Endothelial cell of umbilical vein (primary cell): Measurements from ENCODE around the gene OTOGL. TPM values are rescaled to one million over a fixed set of nuclear protein-coding genes. Genes with fewer than 3 reads are reported as not detected.

Experiments
- BruUV-seq: library from RNA; stranded (reverse); fragments of 400-500 nt; replicated peaks from 2 replicates; lab custom pipeline; 2021; lab: Mats Ljungman, UMichigan
- CTCF ChIA-PET: fragments of 300-600, 350-600 bp; sonication (Branson Sonifier 250); formaldehyde crosslinking; loops from one replicate; lab custom pipeline; 2021; ENCODE audit warnings: antibody characterized with exemption, inconsistent platforms; lab: Charles Lee
- POLR2A ChIA-PET: fragments of 300-600, 350-600 bp; sonication (Branson Sonifier 250); formaldehyde crosslinking; loops from one replicate; lab custom pipeline; 2021; ENCODE audit warnings: antibody characterized with exemption, inconsistent platforms; lab: Charles Lee
- DNase-seq: peaks from one replicate; pipeline ENCODE4 v3.0.0-alpha.2; 2011; ENCODE audit warnings: low read depth, low spot score
- FAIRE-seq: peaks from 2 replicates; lab custom pipeline; 2011; peaks lifted over from hg19 to GRCh38; lab: Jason Lieb, UNC
- H2AFZ ChIP-seq: 2 replicates; pipeline ENCODE4 v1.6.0; 2012; ENCODE audit warnings: low read depth, low read length, control low read depth, inconsistent platforms
- H3K27ac ChIP-seq: 2 replicates; pipeline ENCODE4 v1.5.1; 2011; ENCODE audit warnings: low read depth, mild to moderate bottlenecking, control low read depth, low read length, moderate library complexity; ENCODE audit not compliant: insufficient read depth
- H3K27me3 ChIP-seq, 2 experiments: 2 replicates each; pipeline versions ENCODE4 v1.6.0 to v1.6.1; 2011; ENCODE audit warnings: low read length in 2 of 2, mixed read lengths in 1 of 2; ENCODE audit not compliant: control insufficient read depth in 2 of 2, insufficient read depth in 2 of 2
- H3K36me3 ChIP-seq, 2 experiments: 2 replicates in 1 of 2; 3 replicates in 1 of 2; pipeline ENCODE4 v1.5.1; 2011; ENCODE audit warnings: low read length in 2 of 2, mild to moderate bottlenecking in 1 of 2, moderate library complexity in 1 of 2; ENCODE audit not compliant: control insufficient read depth in 2 of 2, insufficient read depth in 2 of 2; ENCODE audit errors: extremely low read depth in 1 of 2
- H3K4me1 ChIP-seq: 3 replicates; pipeline ENCODE4 v1.5.1; 2011; ENCODE audit warnings: mild to moderate bottlenecking, low read length; ENCODE audit not compliant: control insufficient read depth, insufficient read depth; ENCODE audit errors: extremely low read depth
- H3K4me2 ChIP-seq: 2 replicates; pipeline ENCODE4 v1.6.1; 2011; ENCODE audit warnings: low read length, control low read depth, mixed read lengths; ENCODE audit not compliant: insufficient read depth
- H3K4me3 ChIP-seq, 3 experiments: fragments of 200-600 bp in 1 of 3; sonication (generic), shearing (Covaris generic) in 1 of 3; replicated peaks in 1 of 3; 2 replicates each; pipeline ENCODE4 v1.5.1; 2011 to 2016; ENCODE audit warnings: control low read depth in 3 of 3, low read length in 3 of 3, mild to moderate bottlenecking in 2 of 3, inconsistent platforms in 1 of 3, low read depth in 1 of 3, moderate library complexity in 1 of 3; ENCODE audit not compliant: insufficient read depth in 1 of 3
- H3K79me2 ChIP-seq: 2 replicates; pipeline ENCODE4 v1.6.0; 2012; ENCODE audit warnings: low read length, inconsistent platforms; ENCODE audit not compliant: control insufficient read depth, insufficient read depth
- H3K9ac ChIP-seq: replicated peaks from 2 replicates; pipeline ENCODE3; 2011; ENCODE audit warnings: low read length, control low read depth; ENCODE audit not compliant: insufficient read depth; ENCODE audit errors: extremely low read depth
- H3K9me1 ChIP-seq: replicated peaks from 3 replicates; pipeline ENCODE4 v1.6.0; 2011; ENCODE audit warnings: mild to moderate bottlenecking, low read length; ENCODE audit not compliant: control insufficient read depth, insufficient read depth; ENCODE audit errors: extremely low read depth
- H3K9me3 ChIP-seq: replicated peaks from 2 replicates; pipeline ENCODE4 v1.5.1; 2012; ENCODE audit warnings: low read length, inconsistent platforms; ENCODE audit not compliant: control insufficient read depth, insufficient read depth
- H4K20me1 ChIP-seq: replicated peaks from 2 replicates; pipeline ENCODE3; 2011; ENCODE audit warnings: mild to moderate bottlenecking, low read length; ENCODE audit not compliant: control insufficient read depth, insufficient read depth; ENCODE audit errors: extremely low read depth
- EZH2 ChIP-seq: IDR thresholded peaks from 2 replicates; pipeline ENCODE4 v1.6.1; 2012; ENCODE audit warnings: borderline replicate concordance, low read depth, mild to moderate bottlenecking, moderate library complexity, low read length, inconsistent platforms; ENCODE audit not compliant: severe bottlenecking
- FOS ChIP-seq: IDR thresholded peaks from 2 replicates; pipeline ENCODE4 v1.6.1; 2011; ENCODE audit warnings: mild to moderate bottlenecking, low read length, moderate library complexity, borderline replicate concordance; ENCODE audit not compliant: insufficient read depth
- GATA2 ChIP-seq: IDR thresholded peaks from 2 replicates; pipeline ENCODE4 v1.7.0; 2011; ENCODE audit warnings: low read depth, mild to moderate bottlenecking, moderate library complexity, mixed read lengths, low read length; ENCODE audit not compliant: insufficient read length, insufficient read depth
- JUN ChIP-seq: IDR thresholded peaks from 2 replicates; pipeline ENCODE4 v1.6.1; 2011; ENCODE audit warnings: borderline replicate concordance, low read depth; ENCODE audit not compliant: insufficient read length, insufficient read depth
- MYC ChIP-seq: IDR thresholded peaks from one replicate; pipeline ENCODE4 v1.6.1; 2011; ENCODE audit warnings: mild to moderate bottlenecking, low read depth, low read length
- POLR2A ChIP-seq: IDR thresholded peaks from 2 replicates; pipeline ENCODE4 v1.6.1; 2012; ENCODE audit warnings: low read depth, mild to moderate bottlenecking, control low read depth, low read length
- POLR2AphosphoS5 ChIP-seq: IDR thresholded peaks from 2 replicates; pipeline ENCODE4 v1.6.1; 2012; ENCODE audit warnings: low read depth, mild to moderate bottlenecking, control low read depth, low read length, moderate library complexity; ENCODE audit not compliant: insufficient read depth
- dilution Hi-C: fragments of 300-500 bp; cut with MboI; formaldehyde crosslinking; loops from one replicate; pipeline ENCODE4 v1.15.0; 2019; ENCODE audit warnings: low sequenced_read_pairs; ENCODE audit not compliant: extremely low pct_ligation_motif_present
- intact Hi-C: fragments of 100-400 bp; cut with micrococcal nuclease; formaldehyde crosslinking; loops from one replicate; pipeline ENCODE4 v1.10.0; 2022
- polyA plus RNA-seq, 4 experiments: library from polyadenylated mRNA; depleted of rRNA in 3 of 4; stranded (reverse) in 3 of 4; unstranded in 1 of 4; fragments of >200 nt; gene quantifications; 2 replicates each; pipeline versions ENCODE4 v1.2.1 to v1.2.3, GENCODE V29; 2011 to 2012; ENCODE audit warnings: missing spikeins in 1 of 4
- total RNA-seq: library from RNA; stranded (reverse); gene quantifications from 2 replicates; pipeline ENCODE4 v1.2.3, GENCODE V29; 2021
- TF ChIP-seq, protein P1 (sequence below): IDR thresholded peaks from 2 replicates; pipeline ENCODE4 v1.6.1; 2011; ENCODE audit not compliant: insufficient read depth, insufficient read length
- TF ChIP-seq, protein P2 (sequence below), 2 donors: IDR thresholded peaks; 1 replicate in 1 of 2; 2 replicates in 1 of 2; pipeline ENCODE4 v1.5.1; 2011; ENCODE audit warnings: low read length in 2 of 2, mild to moderate bottlenecking in 2 of 2, moderate library complexity in 2 of 2, control low read depth in 1 of 2, inconsistent platforms in 1 of 2, low read depth in 1 of 2; ENCODE audit not compliant: insufficient read depth in 1 of 2; ENCODE audit errors: extremely low read depth in 1 of 2

The OTOGL gene
- total and polyA plus RNA-seq, 2 donors (not counting 3 experiments of a cell fraction or from before 2014, with no cell fraction given) = 1.4 to 2.0 TPM

DNA sequence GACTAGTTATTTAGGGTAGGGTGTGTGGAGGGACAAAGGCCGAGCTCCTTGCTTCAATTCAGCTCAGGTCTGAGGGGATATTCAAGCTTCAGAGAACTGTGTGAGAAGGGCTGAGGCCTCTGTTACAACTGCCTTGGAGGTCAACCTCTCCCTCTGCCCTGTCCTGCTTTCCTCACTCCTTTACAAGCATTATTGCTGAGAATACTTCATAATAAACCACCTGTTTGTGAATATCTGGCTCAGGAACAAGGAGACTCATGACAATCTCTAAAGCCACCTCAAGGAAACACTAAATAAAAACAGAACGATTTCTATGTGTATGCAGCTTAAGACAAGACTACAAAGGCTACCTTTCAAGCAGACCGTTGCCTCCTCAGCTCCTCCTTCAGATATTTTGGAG lies 21.7 kb downstream of the OTOGL start:
- TF ChIP-seq GATA2 (no peak), EZH2 (no peak), POLR2A (no peak), MYC (no peak), POLR2AphosphoS5 (no peak), JUN (no peak), FOS (no peak)
- TF ChIP-seq, protein P1, sequence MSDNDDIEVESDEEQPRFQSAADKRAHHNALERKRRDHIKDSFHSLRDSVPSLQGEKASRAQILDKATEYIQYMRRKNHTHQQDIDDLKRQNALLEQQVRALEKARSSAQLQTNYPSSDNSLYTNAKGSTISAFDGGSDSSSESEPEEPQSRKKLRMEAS = no peak
- TF ChIP-seq, protein P2, sequence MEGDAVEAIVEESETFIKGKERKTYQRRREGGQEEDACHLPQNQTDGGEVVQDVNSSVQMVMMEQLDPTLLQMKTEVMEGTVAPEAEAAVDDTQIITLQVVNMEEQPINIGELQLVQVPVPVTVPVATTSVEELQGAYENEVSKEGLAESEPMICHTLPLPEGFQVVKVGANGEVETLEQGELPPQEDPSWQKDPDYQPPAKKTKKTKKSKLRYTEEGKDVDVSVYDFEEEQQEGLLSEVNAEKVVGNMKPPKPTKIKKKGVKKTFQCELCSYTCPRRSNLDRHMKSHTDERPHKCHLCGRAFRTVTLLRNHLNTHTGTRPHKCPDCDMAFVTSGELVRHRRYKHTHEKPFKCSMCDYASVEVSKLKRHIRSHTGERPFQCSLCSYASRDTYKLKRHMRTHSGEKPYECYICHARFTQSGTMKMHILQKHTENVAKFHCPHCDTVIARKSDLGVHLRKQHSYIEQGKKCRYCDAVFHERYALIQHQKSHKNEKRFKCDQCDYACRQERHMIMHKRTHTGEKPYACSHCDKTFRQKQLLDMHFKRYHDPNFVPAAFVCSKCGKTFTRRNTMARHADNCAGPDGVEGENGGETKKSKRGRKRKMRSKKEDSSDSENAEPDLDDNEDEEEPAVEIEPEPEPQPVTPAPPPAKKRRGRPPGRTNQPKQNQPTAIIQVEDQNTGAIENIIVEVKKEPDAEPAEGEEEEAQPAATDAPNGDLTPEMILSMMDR (IDR thresholded peaks at IDR 0.05; ENCODE audit: extremely low read depth in 1 of 2, insufficient read depth in 1 of 2, low read depth in 1 of 2, low read length in 2 of 2) = no peak
- H3K4me3 ChIP-seq = no peak overlapping the region
- no peaks in the 10 kb centered on the region for H3K4me1 ChIP-seq
- DNase-seq (no peak), FAIRE-seq (no peak)
- no peak overlapping the region for H3K4me2 ChIP-seq
- CTCF ChIA-PET = interaction anchor here (0.6 kb wide), 1 partner anchor 1014 kb away, joined by 3 read pairs; no protein-coding TSS in a partner anchor
- no peaks in the 10 kb centered on the region for H3K27me3 ChIP-seq
- H3K9me1 ChIP-seq = no peaks in the 10 kb centered on the region
- H3K9ac ChIP-seq = no peak overlapping the region
- dilution Hi-C loops (no loop called here), intact Hi-C loops (no loop called here)
- no peak overlapping the region for H2AFZ ChIP-seq
- no peaks in the 10 kb centered on the region for H3K9me3 ChIP-seq
- no peaks in the 10 kb centered on the region for H4K20me1 ChIP-seq
- H3K36me3 ChIP-seq = no peaks in the 10 kb centered on the region
- H3K79me2 ChIP-seq = no peaks in the 10 kb centered on the region
- POLR2A ChIA-PET = no interaction called here
- BruUV-seq = no TSS peak
- H3K27ac ChIP-seq = no peak overlapping the region
